GM20000 (cell line): ENCODE results near the gene FSTL4.

Experiments
- DNase-seq: peaks from one replicate; pipeline ENCODE4 v3.0.0; 2012; ENCODE audit warnings: low spot score
- CTCF ChIP-seq: IDR thresholded peaks from 2 replicates; pipeline ENCODE4 v1.5.1; 2012; ENCODE audit warnings: mild to moderate bottlenecking, control low read depth; ENCODE audit errors: extremely low read depth, missing control alignments

The FSTL4 gene

GRCh38 chr5:133381041-133381440 lies 231.3 kb downstream of the FSTL4 start:
- TF ChIP-seq CTCF: no peak
- DNase-seq: no peak

GRCh38 chr5:133377736-133378135 lies 234.6 kb downstream of the FSTL4 start:
- TF ChIP-seq CTCF: no peak

GRCh38 chr5:133376986-133377385 lies 235.4 kb downstream of the FSTL4 start:
- no peak for TF ChIP-seq CTCF
- no peak for DNase-seq

More at GRCh38 chr5:133377736-133378135, 234.6 kb downstream of the FSTL4 start:
- DNase-seq: no peak

- TF ChIP-seq CTCF: no peak
- no peak for DNase-seq
Measured at GRCh38 chr5:133373121-133373870, 239.0 kb downstream of the FSTL4 start.

GRCh38 chr5:133372293-133372937 lies 239.9 kb downstream of the FSTL4 start:
- no peak for DNase-seq
- TF ChIP-seq CTCF: no peak

GRCh38 chr5:133371371-133372155 lies 240.8 kb downstream of the FSTL4 start:
- TF ChIP-seq CTCF: no peak
- DNase-seq: no peak

GRCh38 chr5:133370904-133371303 lies 241.4 kb downstream of the FSTL4 start:
- no peak for TF ChIP-seq CTCF
- DNase-seq: no peak
